Germinal center (tissue), 1 donor: ENCODE data around the gene EEFSEC.

Source experiments
- DNase-seq: peaks from one replicate; pipeline ENCODE4 v3.0.0; 2012; ENCODE audit warnings: mixed read lengths, low spot score

Gene EEFSEC

GRCh38 chr3:128273109-128273840 is 120.0 kb downstream of the EEFSEC start:
- no peak for DNase-seq

GRCh38 chr3:128273841-128274573 is 120.7 kb downstream of the EEFSEC start:
- DNase-seq = no peak

GRCh38 chr3:128274837-128275236 is 121.6 kb downstream of the EEFSEC start:
- no peak for DNase-seq

- DNase-seq = no peak
Measured at GRCh38 chr3:128275316-128276145, 122.2 kb downstream of the EEFSEC start.

- DNase-seq = no peak
Measured at GRCh38 chr3:128276146-128276435, 122.8 kb downstream of the EEFSEC start.

GRCh38 chr3:128276577-128277183 is 123.4 kb downstream of the EEFSEC start:
- DNase-seq = no peak

GRCh38 chr3:128277378-128278069 is 124.2 kb downstream of the EEFSEC start:
- DNase-seq = no peak

GRCh38 chr3:128278130-128278529 is 124.8 kb downstream of the EEFSEC start:
- no peak for DNase-seq

- no peak for DNase-seq
Measured at GRCh38 chr3:128278761-128279600, 125.7 kb downstream of the EEFSEC start.

GRCh38 chr3:128279601-128279880 is 126.3 kb downstream of the EEFSEC start:
- DNase-seq = no peak

- no peak for DNase-seq
Measured at GRCh38 chr3:128280481-128281052, 127.3 kb downstream of the EEFSEC start.

- no peak for DNase-seq
Measured at GRCh38 chr3:128281056-128281455, 127.8 kb downstream of the EEFSEC start.

- DNase-seq = no peak
Measured at GRCh38 chr3:128281461-128282367, 128.4 kb downstream of the EEFSEC start.

- DNase-seq = no peak
Measured at GRCh38 chr3:128282380-128283196, 129.3 kb downstream of the EEFSEC start.

GRCh38 chr3:128283421-128283820 is 130.1 kb downstream of the EEFSEC start:
- DNase-seq = no peak

GRCh38 chr3:128285042-128285966 is 132.0 kb downstream of the EEFSEC start:
- DNase-seq = no peak

- no peak for DNase-seq
Measured at GRCh38 chr3:128285967-128286321, 132.7 kb downstream of the EEFSEC start.

- no peak for DNase-seq
Measured at GRCh38 chr3:128286691-128287090, 133.4 kb downstream of the EEFSEC start.
